ENCODE results near the gene TMA16.

The TMA16 gene

GRCh38 chr4:163563592-163563991 lies 69.1 kb downstream of the TMA16 start:
- DNase-seq (ENCODE audit: low spot score), result no peak

GRCh38 chr4:163564221-163564720 lies 69.8 kb downstream of the TMA16 start:
- DNase-seq (ENCODE audit: low spot score), result no peak

GRCh38 chr4:163565226-163566135 lies 71.0 kb downstream of the TMA16 start:
- no peak for DNase-seq (ENCODE audit: low spot score)

GRCh38 chr4:163566257-163566796 lies 71.8 kb downstream of the TMA16 start:
- DNase-seq (ENCODE audit: low spot score), result no peak

DNA sequence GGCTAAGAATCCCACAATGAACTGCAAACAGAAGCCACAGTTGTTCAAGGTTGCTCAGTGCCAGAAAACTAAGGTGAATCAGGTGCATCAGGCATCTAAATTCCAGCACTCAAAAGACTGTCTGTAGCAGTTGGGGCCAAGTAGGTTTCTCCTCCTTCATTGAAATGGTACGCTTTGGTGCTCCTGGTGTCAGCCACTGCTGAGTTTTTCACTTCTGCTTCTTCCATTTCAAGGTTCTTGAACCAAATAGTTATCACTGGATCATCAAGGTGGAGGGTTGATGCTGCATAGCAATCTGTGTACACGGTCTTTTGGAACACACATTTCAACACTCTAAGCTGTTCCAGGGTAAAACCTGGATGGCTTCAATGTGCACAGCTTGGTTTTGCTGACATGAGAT lies 74.4 kb downstream of the TMA16 start:
- no peak for DNase-seq (ENCODE audit: low spot score)
